Activated CD4-positive, alpha-beta T cell treated with anti-CD3 and anti-CD28 coated beads, Interleukin-2, amount 50 U/mL, for 24 hours (primary cell): Measurements from ENCODE around the gene ZBTB24.

ENCODE experiments used
- DNase-seq, 2 donors: peaks; one replicate each; pipeline ENCODE4 v3.0.0-alpha.2; 2020; ENCODE audit warnings: low read depth in 1 of 2, low spot score in 1 of 2

ZBTB24 gene

DNA sequence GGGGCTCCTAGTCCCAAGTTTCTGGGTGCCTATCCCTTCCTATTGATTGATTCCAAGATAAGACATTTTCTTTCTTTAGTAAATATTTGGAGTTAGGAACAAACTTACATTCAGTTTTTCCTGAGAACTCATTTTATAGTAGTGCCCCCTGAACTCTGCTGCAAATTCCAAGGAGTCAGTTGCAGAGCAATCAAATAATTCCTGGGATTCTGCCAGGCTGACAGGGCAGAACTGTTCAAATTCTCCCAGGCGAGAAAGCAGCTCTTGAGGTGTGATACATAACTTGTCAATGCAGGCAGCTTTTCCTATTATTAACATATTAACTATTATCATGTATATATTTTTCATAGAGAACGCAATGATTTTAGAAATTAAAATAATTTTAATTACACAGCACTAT is 15.9 kb upstream of the ZBTB24 start:
- no peak for DNase-seq

- DNase-seq, result no peak
Measured at GRCh38 chr6:109498052-109498451, 15.0 kb upstream of the ZBTB24 start.

DNA sequence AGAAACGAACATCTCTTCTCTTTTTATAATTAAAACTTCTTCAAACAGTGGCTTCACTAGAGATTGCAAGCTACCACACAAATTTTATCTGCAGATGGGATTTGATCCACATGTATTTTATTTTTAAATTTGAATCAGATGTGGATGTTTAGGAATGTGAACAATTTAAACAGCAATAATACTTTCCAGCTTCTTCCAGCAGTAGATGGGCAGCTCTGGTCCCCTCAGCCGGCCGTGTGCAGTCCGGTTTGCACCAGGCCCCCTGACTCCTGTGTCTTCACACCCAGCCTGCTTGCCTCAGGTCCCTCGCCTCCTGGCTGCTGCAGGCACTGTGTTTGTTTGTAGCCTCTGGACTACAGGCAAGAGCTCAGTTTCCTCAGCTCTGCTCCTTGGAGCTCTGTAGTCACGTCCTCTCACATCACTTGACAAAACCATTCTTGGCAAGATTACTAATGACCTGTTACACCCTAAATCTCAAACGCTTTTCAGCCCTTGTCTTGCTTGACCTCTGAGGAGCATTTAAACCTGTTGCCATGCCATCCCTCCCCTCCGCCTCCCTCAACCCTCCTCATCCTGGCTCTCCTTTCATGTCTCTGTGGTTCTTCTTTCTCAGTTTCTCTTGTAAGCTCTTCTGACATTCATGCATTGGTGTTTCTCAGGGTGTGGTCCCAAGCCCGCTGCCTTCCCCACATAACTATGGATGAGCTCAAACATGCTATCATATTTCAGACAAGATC is 13.2 kb upstream of the ZBTB24 start:
- no peak for DNase-seq

GRCh38 chr6:109493865-109494264 is 10.8 kb upstream of the ZBTB24 start:
- no peak for DNase-seq

DNA sequence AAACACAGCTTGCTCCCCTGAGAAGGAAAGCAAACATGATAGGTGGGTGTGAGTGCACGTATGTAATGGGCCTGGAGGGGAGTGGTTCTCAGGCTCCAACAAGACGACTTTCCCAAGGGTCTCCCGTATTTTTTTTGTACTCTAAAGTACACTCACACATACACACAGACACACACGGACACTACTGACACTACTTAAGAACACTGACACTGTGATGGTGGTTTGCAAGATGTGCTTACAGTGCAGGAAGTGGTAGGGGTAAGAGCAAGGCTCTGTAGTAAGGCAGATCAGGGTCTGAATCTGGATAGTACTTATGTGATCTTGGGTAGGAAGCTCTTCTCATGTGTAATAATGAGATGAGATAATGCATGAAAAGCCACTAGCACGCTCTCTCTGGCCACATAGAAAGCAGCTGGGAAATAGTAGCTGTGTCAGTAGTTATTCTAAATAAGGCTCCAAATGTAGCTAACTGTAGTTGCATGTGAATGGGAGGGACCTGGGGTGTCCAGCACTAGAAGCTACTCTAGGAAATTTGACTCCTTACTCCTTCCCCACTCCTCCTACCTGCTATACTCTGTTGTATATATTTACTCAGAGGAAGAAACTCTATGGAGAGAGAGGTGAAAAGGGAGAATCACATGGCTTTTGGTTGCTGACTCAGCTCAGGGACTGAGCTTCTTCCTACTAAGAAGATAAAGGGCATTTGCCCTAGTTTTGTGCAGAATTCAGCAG is 8.4 kb upstream of the ZBTB24 start:
- DNase-seq, result no peak

DNA sequence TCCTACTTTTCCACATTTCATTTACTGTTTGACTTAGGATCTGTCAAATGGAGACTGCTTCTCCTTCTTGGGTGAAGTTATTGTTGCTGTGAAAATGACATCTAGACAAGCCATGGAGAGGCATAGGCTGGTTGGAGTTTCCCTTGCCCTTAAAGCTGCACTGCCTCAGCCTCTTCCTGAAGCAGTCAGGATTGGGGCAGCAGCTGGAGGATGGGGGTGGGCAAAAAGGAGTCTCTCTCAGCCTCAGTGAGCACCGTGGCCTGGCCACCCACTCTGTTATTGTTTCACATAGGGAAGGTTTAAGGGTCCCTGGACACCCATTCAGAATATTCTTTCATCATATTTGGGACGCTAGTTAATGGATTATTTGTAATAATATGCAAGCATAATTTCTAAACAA is 7.7 kb upstream of the ZBTB24 start:
- DNase-seq, result no peak

DNA sequence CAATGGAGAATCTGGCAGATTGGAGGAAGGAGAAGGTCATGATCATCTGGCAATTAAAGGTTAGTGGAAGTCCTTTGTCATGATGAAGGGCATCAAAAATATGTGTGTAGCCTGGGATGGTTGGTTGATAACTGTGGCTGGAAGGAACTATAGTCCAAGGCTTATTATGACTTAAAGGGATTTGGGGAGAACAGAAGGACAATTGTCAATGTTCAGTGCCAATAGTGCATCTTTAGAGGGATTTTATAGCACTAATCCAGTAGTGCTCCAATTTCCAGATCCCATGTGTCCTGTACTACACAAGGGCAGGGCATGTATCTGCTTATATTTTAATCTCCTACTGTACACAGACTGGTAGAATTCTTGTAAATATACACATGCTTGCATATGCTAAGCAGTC is 5.0 kb upstream of the ZBTB24 start:
- no peak for DNase-seq

DNA sequence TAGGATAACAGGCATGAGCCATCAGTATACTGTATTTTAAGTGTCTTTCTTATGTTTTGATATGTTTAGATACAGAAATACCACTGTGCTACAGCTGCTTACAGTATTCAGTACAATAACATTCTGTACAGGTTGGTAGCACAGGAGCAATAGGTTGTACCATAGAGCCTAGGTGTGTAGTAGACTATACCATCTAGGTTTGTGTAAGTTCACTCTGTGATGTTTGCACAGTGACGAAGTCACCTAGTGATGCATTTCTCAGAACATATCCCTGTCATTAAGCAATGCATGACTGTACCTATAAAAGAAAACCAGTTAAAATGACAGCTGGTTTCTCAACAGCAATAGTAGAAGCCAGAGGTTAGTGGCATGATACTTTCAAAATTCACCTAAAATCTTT is 3.0 kb upstream of the ZBTB24 start:
- DNase-seq, result no peak

- no peak for DNase-seq
Measured at GRCh38 chr6:109485266-109485935, 2.4 kb upstream of the ZBTB24 start.

GRCh38 chr6:109484122-109484521 is 1.1 kb upstream of the ZBTB24 start:
- DNase-seq, result no peak

DNA sequence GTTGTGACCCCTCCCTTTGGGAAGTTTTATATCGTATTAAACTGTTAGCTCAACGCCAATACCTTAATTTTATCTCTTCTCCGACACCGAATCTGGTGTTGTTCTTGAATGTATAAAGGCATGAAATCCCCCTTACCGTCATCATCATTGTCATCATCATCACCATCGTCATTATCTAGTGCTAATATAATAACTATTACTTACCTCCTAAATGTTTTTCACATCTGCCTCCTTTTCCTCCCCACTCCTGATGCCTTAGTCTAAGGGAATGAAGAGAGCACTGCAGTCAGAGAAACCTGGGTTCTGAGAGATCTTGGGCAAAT is 677 bp upstream of the ZBTB24 start:
- DNase-seq, result no peak

GRCh38 chr6:109480993-109481480 is 2.0 kb downstream of the ZBTB24 start:
- no peak for DNase-seq

DNA sequence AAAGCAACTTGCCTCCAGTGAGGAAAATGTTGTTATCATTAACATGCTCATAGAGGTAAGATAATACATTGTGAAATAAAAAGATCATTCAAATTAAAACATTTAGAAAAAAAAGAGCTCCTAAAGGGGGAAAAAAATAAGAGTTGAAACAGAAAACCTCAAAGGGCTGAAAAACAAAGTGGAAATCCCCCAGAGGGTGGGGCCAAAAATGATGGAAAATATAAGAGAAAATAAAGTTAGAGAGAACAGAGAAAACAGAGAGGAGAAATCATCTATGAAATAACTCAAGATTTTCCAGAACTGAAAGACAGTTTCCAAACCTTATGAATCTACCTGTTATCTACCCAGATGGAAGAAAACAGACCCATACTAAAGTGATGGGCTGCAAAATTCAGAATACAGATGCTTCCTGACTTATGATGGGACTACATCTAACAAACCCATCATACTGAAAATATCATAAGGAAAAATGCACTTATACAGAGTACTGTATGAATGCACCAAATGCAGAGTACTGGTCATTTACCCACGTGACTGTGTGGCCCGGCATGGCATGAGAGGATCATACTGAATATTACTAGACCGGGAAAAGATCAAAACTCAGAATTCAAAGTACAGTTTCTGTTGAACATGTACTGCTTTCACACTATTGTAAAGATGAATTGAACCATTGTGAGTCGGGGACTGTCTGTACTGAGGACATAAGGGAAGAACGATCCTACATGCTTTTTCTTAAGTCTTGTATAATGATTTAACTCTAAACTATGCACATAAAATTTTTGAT is 4.0 kb downstream of the ZBTB24 start:
- no peak for DNase-seq

DNA sequence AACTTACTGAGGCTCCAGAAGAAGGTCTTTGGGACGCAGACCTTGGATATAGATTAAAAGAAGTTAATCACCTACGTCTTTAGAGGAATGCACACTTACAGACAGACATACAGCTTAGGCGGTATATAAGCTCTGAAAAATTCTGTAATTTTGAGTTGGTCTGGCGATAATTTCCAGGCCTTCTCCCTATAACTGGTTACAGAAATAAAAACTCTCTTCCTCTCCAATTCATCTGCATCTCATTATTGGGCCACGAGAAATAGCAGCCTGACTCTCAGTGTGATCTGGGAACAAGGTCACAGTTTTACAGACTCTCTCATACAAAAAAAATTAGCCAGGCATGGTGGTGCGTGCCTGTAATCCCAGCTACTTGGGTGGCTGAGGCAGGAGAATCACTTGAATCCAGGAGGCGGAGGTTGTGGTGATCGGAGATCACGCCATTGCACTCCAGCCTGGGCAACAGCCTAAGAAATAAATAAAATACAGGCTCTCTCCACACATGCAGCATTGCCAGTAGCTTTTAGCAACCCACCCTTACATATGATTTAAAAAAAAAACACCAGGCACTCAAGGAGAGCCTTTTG is 4.7 kb downstream of the ZBTB24 start:
- no peak for DNase-seq

GRCh38 chr6:109477725-109478124 is 5.3 kb downstream of the ZBTB24 start:
- no peak for DNase-seq

DNA sequence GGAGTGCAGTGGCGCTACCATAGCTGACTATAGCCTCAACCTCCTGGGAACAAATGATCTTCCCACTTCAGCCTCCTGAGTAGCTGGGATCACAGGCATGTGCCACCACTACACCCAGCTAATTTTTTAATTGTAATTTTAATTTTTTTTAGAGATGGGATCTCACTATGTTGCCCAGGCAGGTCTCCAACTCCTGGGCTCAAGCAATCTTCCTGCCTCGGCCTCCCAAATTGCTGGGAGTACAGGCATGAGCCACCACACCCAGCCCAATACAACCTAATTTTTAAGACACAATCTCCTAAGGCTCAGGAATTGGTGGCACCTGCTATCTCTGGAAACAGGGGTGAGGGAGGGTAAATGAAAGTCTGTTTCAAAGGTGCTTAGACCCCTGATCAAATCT is 5.8 kb downstream of the ZBTB24 start:
- no peak for DNase-seq

DNA sequence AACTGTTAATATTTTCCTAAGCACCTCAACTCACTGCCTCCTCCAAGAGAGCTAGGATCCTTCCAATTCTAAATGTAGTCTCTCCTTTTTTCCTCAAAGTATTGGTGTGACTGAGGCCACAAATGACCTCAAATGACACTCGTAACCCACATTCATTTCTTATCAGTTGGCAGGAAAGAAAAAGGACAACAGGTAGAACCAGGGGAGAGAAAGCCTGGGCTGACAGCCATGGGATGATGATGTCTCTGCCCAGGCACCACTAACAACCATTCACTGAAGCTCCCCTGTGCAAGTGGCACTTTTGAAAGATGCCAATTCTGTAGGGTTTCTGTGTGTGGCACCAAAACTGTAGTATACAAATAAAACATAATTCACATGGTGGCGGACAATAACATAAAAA is 7.4 kb downstream of the ZBTB24 start:
- DNase-seq, result no peak

DNA sequence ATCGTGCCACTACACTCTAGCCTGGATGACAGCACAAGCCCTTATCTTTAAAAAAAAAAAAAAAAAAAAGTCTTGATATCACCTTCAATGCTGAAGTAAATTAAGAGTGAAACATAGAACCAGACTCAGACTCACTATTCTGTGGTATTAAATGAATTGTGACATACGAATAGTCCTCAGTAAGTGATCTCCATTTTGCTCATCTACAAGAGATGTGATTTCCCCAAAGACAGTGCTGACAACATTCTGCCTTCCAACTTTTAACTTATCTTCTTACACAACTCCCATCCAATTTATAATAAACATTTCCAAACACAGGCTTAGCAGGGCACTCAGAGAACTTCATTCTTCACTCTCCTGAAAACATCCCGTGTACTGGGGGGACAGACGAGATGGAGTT is 8.0 kb downstream of the ZBTB24 start:
- no peak for DNase-seq

DNA sequence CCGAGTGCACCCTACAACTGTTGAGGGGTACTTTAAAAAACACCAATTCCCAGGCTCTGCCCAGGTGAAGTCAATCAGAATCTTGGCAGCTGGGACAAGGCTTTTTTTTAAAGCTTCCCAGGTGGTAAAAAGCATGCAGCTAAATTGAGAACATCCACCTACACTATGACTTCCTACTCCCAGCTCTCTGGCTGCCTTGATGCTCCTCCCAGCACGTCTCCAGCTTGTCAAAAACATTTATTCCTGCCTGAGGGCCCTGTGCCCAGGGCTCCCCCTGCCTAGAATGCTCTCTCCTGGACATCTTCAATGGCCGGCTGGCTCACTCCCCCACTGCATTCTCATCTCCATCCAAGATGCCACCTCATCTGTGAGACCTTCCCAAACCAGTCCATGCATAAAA is 9.9 kb downstream of the ZBTB24 start:
- no peak for DNase-seq

GRCh38 chr6:109472132-109472995 is 10.7 kb downstream of the ZBTB24 start:
- no peak for DNase-seq
